NCI-H146 treated with DMSO at 0.1 percent for 48 hours (cell line): ENCODE results near the gene TWSG1.
"Not testable (repeated sequence)": the region's sequence is repeated elsewhere in the genome, so short reads cannot be mapped to it uniquely, and the experiment has no call there.

Experiments
- DNase-seq: peaks from one replicate; lab custom pipeline; 2025; ENCODE audit not compliant: unreplicated experiment; lab: John Stamatoyannopoulos, UW

The TWSG1 gene

GRCh38 chr18:9386879-9387278, 52.3 kb downstream of the TWSG1 start:
- DNase-seq: no peak

- no peak for DNase-seq
Observed at GRCh38 chr18:9387891-9388290, 53.3 kb downstream of the TWSG1 start.

DNA sequence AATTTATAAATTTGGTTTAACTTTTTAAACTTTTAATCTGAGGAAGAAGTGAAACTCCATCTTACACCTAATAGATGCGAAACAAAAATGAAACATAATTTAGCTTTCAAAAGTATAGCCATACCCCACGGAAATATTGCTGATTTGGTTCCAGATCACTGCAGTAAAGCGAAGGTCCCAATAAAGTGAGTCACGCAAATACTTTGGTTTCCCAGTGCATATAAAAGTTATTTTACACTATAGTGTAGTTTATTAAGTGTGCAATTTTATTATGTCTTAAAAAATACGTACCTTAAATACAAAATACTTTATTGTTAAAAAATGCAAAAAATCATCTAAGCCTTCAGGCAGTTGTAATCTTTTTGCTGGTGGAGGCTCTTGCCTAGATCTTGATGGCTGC, 55.1 kb downstream of the TWSG1 start:
- DNase-seq: no peak

GRCh38 chr18:9392726-9393125, 58.2 kb downstream of the TWSG1 start:
- DNase-seq: peak; percentile 50

GRCh38 chr18:9394046-9394445, 59.5 kb downstream of the TWSG1 start:
- no peak for DNase-seq

- no peak for DNase-seq
Observed at GRCh38 chr18:9400197-9400596, 65.6 kb downstream of the TWSG1 start.

- DNase-seq: no peak
Observed at GRCh38 chr18:9401176-9401575, 66.6 kb downstream of the TWSG1 start.

DNA sequence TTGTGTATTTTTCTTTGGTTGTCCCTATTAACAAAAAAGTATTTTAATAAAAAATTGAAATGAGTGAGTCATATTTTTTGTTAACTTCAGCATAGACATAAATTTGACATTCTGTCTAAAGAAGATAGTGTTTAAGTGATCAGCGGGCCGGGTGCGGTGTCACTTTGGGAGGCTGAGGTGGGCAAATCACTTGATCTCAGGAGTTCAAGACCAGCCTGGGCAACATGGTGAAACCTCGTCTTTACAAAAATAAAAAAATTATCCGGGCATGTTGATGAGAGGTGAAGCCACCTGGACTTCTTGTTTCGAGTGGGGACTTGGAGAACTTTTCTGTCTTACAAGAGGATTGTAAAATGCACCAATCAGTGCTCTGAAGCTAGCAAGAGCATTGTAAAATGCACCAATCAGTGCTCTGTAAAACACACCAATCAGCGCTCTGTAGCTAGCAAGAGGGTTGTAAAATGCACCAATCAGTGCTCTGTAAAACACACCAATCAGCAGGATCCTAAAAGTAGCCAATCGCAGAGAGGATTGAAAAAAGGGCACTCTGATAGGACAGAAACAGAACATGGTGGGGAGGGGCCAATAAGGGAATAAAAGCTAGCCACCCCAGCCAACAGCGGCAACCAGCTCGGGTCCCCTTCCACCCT, 67.9 kb downstream of the TWSG1 start:
- not testable (repeated sequence) for DNase-seq

DNA sequence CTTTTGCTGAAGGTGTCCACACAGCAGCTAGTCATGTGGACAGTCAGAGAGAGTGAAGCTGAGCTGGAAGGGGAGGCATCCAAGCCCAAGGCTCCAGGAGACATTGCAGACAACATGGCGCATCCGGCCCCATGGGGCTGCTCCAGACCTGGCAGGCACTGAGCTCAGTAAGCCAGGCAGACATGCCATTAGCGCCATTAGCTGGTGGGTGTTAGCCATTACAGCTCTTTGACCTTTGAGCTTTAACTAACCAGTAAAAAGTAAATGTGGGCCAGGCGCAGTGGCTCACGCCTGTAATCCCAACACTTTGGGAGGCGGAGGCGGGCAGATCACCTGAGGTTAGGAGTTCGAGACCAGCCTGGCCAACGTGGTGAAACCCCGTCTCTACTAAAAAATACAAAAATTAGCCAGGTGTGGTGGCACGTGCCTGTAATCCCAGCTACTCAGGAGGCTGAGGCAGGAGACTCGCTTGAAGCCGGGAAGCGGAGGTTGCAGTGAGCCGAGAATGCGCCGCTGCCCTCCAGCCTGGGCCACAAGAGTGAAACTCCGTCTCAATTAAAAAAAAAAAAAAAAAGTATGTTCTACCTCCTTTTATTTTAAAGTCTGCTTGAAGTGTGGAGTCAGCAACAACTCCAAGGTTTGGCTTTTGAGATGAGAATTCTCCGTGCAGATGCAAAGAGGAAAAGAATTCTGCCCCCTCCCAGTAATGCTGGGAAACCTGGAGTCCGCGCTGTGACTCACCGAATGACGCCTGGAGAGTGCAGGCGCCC, 69.4 kb downstream of the TWSG1 start:
- DNase-seq: peak; percentile 19

- no peak for DNase-seq
Observed at GRCh38 chr18:9404565-9405060, 70.0 kb downstream of the TWSG1 start.

DNA sequence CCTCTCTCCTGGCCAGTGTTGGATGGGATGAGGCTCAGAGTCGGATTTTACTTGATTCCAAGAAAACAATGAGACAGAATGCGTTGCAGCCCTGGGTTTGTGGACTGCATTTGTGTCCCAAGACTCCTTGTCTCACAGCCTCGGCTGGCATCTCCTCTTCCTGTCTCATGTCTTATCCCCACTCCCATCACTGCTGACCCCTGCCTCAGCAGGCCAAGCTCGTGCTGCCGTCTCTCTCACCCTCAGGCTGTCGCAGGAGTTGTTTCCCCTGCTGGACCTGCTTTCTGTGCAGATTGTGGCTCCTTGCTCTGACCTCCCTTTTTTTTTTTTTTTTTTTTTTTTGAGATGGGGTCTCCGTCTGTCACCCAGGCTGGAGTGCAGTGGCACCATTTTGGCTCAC, 70.6 kb downstream of the TWSG1 start:
- no peak for DNase-seq

DNA sequence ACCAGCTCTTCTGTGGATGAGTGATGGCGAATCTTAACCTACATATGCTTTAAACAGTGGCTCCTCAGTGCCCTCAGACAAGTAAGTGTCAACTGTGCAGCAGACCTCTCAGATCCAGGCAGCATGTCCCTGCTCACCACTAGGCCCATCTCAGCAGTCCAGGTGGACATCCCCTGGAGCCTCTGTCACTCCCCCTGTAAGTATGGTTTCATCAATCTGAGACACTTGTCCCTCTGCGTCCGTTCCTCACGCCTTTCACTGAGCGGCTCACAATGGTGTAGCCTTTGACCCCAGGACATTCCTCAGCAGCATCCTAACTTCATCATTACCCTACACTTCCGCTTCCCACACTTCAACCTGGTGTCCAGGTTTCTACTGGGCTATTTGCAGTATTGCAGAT, 71.4 kb downstream of the TWSG1 start:
- no peak for DNase-seq

GRCh38 chr18:9410515-9410914, 75.9 kb downstream of the TWSG1 start:
- no peak for DNase-seq

- no peak for DNase-seq
Observed at GRCh38 chr18:9413576-9413975, 79.0 kb downstream of the TWSG1 start.

DNA sequence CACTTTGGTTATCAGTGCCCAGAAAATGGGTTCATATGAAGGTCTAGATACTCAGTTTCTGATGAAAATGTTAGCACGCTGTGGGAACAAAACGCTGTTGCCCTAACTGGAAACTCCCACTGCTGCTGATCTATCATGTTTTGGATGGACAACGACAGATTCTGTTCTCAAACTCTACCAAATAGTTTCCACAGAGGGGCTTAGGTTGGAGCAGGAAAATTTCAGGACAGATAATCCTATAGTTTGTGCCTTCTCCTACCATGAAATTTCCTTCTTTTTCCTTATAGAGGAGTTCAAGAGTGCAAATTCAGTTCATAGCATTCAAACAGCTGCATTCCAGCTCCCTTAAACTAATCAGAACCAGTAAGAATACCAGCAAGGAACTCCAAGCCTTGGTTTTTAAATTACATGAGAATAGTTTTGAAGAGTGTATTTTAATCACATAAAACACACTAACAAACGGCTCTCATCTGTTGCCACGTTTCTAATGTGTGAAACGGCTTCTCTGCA, 82.0 kb downstream of the TWSG1 start:
- DNase-seq: no peak

DNA sequence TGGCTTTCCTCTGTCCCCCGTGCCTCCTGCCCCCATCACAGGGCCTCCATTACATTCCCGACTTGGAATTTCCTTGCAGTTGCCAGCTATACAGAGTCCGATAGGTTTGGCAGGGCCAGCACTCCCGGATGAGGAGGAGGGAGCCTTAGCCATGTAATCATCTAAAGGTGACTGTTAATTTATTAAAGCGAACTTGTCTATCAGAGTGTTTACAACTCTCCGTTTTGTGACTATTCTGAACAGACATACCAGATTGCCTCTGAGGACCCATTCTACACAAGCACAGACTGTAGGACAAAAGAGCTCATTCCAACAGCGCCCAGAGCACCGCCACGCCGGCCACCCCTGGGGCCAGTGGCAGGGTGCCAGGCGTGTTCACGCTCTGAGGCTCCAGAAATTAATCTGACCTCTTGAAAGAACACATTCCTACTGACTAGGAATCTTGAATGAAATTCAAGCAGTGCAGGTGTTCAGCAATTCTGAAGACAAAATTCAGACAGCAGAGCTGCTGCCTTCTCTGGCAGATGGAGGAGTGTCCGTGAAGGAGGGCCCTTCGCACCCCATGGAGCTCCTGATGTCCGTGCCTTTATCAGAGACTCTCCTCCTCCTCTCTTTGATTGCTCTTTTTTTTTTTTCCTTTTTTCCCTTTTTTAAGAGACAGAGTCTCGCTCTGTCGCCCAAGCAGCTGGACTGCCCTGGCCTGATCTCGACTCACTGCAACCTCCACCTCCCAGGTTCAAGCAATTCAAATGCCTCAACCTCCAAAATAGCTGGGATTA, 82.7 kb downstream of the TWSG1 start:
- DNase-seq: peak; percentile 45

DNA sequence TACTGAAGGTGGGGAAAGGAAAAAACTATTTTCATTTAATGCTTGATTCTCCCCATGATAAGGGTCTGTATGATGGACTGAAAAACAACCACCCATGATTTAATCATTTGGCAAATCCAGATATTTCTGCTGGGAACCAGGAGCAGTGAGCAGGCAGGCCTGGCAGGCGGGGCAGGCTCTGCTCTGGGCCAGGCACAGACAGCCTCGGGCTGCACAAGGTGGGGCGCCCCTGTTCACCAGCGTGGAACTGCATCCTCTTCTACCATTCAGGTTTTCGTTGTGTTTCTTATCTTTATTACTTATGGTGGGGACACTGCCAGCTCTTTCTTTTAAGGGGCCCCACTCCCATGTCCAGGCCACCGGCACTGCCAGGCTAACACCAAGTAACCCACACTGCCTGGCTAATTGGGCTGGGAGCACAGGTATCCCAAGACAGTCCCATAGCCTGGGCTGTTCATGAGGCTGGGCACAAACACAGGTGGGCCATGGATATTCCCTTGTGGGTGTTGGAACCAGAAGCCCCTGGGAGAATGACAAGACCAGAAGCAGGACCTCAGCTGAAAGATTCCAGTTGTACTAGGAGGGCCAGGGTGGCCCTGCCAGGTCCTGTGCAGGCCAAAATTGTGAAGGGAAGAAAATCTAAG, 83.6 kb downstream of the TWSG1 start:
- DNase-seq: no peak

GRCh38 chr18:9419956-9420631, 85.5 kb downstream of the TWSG1 start:
- no peak for DNase-seq

DNA sequence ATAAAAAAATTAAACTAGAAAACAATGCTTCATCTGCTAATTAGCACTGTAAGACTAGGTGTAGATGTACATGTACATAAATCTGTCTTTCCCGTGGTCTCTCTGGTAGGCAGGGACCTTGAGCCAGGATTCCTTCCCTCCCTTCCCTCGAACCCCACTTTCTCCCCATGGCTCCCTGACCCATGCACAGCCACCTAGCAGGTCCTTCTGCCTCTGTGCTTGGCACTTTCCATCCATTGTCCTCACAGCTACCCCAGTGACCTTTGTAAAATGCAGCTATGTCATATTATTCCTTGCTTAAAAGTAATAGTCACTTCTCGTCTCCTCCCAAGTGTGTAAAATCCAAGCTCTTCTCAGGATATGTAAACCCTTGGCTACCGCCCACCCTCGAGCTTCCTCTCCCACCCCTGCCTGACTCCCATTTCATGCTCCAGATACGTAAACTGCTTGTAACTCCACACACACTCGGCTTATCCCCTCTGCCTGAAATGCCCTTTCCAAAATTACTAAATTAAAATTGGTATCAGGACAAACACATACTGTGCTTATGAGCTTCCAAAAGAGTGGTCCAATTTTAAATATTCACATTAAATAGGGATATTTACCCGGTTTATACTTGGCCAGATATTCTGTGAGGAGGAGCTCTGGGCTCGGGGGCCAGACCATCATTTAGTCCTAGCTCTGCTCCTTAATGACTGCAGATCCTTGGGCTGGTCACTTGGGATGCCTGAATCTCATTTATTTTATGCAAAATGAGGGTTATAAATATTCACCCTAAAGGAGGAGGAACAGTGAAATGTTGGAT, 86.7 kb downstream of the TWSG1 start:
- no peak for DNase-seq

GRCh38 chr18:9421901-9422327, 87.3 kb downstream of the TWSG1 start:
- DNase-seq: no peak
